Thyroid gland (tissue), 4 donors: ENCODE measurements around the gene EID3. TPM values are rescaled to one million over a fixed set of nuclear protein-coding genes. Genes with fewer than 3 reads are reported as not detected.

Experiments used
- DNase-seq, 2 donors: peaks; one replicate each; pipeline ENCODE4 v3.0.0-alpha.2; 2019
- H3K27ac ChIP-seq, 3 donors: fragments of 200-600 bp; sonication (generic); 1 replicate in 2 of 3; 2 replicates in 1 of 3; pipeline ENCODE4 v1.5.1; 2016 to 2019; ENCODE audit warnings: mild to moderate bottlenecking in 1 of 3, moderate library complexity in 1 of 3
- H3K27me3 ChIP-seq: fragments of 200-600 bp; sonication (generic); one replicate; pipeline ENCODE4 v1.5.1; 2019
- H3K36me3 ChIP-seq, 2 donors: fragments of 200-600 bp; sonication (generic); one replicate each; pipeline ENCODE4 v1.5.1; 2016 to 2019
- H3K4me1 ChIP-seq, 2 donors: fragments of 200-600 bp; sonication (generic); one replicate each; pipeline ENCODE4 v1.5.1; 2017 to 2019
- H3K4me3 ChIP-seq, 3 donors: fragments of 200-600 bp; sonication (generic); replicated peaks in 1 of 3; 1 replicate in 2 of 3; 2 replicates in 1 of 3; pipeline ENCODE4 v1.5.1; 2016; ENCODE audit warnings: mild to moderate bottlenecking in 1 of 3
- H3K9me3 ChIP-seq: fragments of 200-600 bp; sonication (generic); one replicate; pipeline ENCODE4 v1.5.1; 2017
- CTCF ChIP-seq, 6 experiments: fragments of 200-600 bp in 3 of 6; fragments of 450-650 bp in 3 of 6; sonication (generic) in 3 of 6; IDR thresholded peaks; one replicate each; pipeline ENCODE4 v1.5.1; 2016 to 2019; ENCODE audit warnings: antibody characterized with exemption in 6 of 6, mild to moderate bottlenecking in 2 of 6, inconsistent platforms in 1 of 6, moderate library complexity in 1 of 6
- POLR2A ChIP-seq, 2 donors: fragments of 450-650 bp; IDR thresholded peaks; one replicate each; pipeline ENCODE4 v1.6.1; 2017; ENCODE audit warnings: antibody characterized with exemption in 2 of 2, mild to moderate bottlenecking in 2 of 2, moderate library complexity in 1 of 2
- WGBS, 2 donors: methylation state at CpG; one replicate each; pipeline ENCODE4 v1.1.5; 2017; 5-methylcytosine and 5-hydroxymethylcytosine counted together
- intact Hi-C: fragments of 100-400 bp; cut with DNase I; formaldehyde crosslinking; loops from one replicate; pipeline ENCODE4 v1.15.1; 2023
- total RNA-seq, 4 donors: library from RNA; depleted of rRNA; stranded (reverse); fragments of >200 nt; gene quantifications; one replicate each; pipeline ENCODE4 v1.2.3, GENCODE V29; 2016

Gene EID3
- total RNA-seq, 4 donors from 2014 or later: 8.0 to 22.2 (median 9.8) TPM

GRCh38 chr12:104340925-104341611 is 37.5 kb downstream of the EID3 start:
- Histone ChIP-seq H3K4me1 (peaks cover 0 to 4% of the 10 kb centered on the region in 2 donors), H3K4me3 (no peak overlapping the region), H3K9me3 (no peaks in the 10 kb centered on the region), H3K27me3 (no peaks in the 10 kb centered on the region), H3K36me3 (peaks cover 64% of the 10 kb centered on the region in 2 donors), H3K27ac (no peak overlapping the region)
- no peak for DNase-seq
- 85 to 87% methylated on average over 6 of the region's 6 CpGs for WGBS, 2 donors
- intact Hi-C loops: no loop called here
- TF ChIP-seq CTCF (IDR thresholded peaks at IDR 0.05): no peak
- no peak for TF ChIP-seq POLR2A (IDR thresholded peaks at IDR 0.05)

GRCh38 chr12:104342147-104342546 is 38.6 kb downstream of the EID3 start:
- WGBS, 2 donors: 94 to 98% methylated on average over 2 of the region's 2 CpGs
- Histone ChIP-seq H3K27me3 (no peaks in the 10 kb centered on the region), H3K27ac (no peak overlapping the region), H3K9me3 (no peaks in the 10 kb centered on the region), H3K4me3 (no peak overlapping the region), H3K36me3 (peaks cover 56 to 60% of the 10 kb centered on the region in 2 donors), H3K4me1 (peaks cover 0 to 4% of the 10 kb centered on the region in 2 donors)
- intact Hi-C loops: no loop called here
- TF ChIP-seq POLR2A (IDR thresholded peaks at IDR 0.05): no peak
- TF ChIP-seq CTCF (IDR thresholded peaks at IDR 0.05): no peak
- no peak for DNase-seq

- Histone ChIP-seq H3K27ac (no peak overlapping the region), H3K9me3 (no peaks in the 10 kb centered on the region), H3K4me3 (no peak overlapping the region), H3K4me1 (peaks cover 0 to 4% of the 10 kb centered on the region in 2 donors), H3K36me3 (peaks cover 56 to 60% of the 10 kb centered on the region in 2 donors), H3K27me3 (no peaks in the 10 kb centered on the region)
- intact Hi-C loops: no loop called here
- 88 to 93% methylated on average over 12 of the region's 12 CpGs for WGBS, 2 donors
- TF ChIP-seq CTCF (IDR thresholded peaks at IDR 0.05): no peak
- no peak for TF ChIP-seq POLR2A (IDR thresholded peaks at IDR 0.05)
- no peak for DNase-seq
Observed at GRCh38 chr12:104342635-104343249, 39.2 kb downstream of the EID3 start.

- WGBS, 2 donors: 93 to 95% methylated on average over 2 of the region's 2 CpGs
- H3K4me1 ChIP-seq: peaks cover 0 to 4% of the 10 kb centered on the region in 2 donors
- H3K4me3 ChIP-seq: no peak overlapping the region
- TF ChIP-seq POLR2A (IDR thresholded peaks at IDR 0.05): no peak
- TF ChIP-seq CTCF (IDR thresholded peaks at IDR 0.05): no peak
- no peak overlapping the region for H3K27ac ChIP-seq
- H3K27me3 ChIP-seq: no peaks in the 10 kb centered on the region
- H3K36me3 ChIP-seq: peaks cover 52 to 59% of the 10 kb centered on the region in 2 donors
- no peaks in the 10 kb centered on the region for H3K9me3 ChIP-seq
- no peak for DNase-seq
- intact Hi-C loops: no loop called here
Observed at GRCh38 chr12:104344682-104345081, 41.1 kb downstream of the EID3 start.
